NCI-H1105 treated with DMSO at 0.1 percent for 48 hours (cell line): ENCODE results near the gene THAP8.
"Not testable (repeated sequence)": the region's sequence is repeated elsewhere in the genome, so short reads cannot be mapped to it uniquely, and the experiment has no call there.

Experiments
- DNase-seq: peaks from one replicate; lab custom pipeline; 2025; lab: John Stamatoyannopoulos, UW

The THAP8 gene

GRCh38 chr19:36068810-36069499 is 14.9 kb upstream of the THAP8 start:
- DNase-seq = not testable (repeated sequence)

- no peak for DNase-seq
Observed at GRCh38 chr19:36067681-36068080, 13.6 kb upstream of the THAP8 start.

DNA sequence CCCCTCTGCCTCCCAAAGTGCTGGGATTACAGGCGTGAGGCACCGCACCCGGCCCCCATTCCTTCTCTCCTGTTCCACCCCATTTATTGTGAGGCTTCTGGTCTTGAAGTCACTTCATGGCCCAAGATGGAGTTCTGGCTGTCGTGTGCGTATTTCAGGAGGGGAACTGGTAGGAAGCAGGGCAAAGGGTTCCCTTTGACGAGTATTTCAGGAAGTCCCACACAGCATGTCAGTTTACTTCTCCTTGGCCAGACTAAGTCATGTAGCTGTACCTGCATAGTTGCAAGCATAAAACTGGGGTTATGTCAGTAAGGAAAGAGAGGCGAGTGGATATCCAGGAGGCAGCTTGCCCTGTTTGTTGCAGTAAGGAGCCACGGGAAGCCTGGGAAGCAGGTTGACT is 10.7 kb upstream of the THAP8 start:
- DNase-seq = no peak

GRCh38 chr19:36061367-36061766 is 7.3 kb upstream of the THAP8 start:
- DNase-seq = no peak

DNA sequence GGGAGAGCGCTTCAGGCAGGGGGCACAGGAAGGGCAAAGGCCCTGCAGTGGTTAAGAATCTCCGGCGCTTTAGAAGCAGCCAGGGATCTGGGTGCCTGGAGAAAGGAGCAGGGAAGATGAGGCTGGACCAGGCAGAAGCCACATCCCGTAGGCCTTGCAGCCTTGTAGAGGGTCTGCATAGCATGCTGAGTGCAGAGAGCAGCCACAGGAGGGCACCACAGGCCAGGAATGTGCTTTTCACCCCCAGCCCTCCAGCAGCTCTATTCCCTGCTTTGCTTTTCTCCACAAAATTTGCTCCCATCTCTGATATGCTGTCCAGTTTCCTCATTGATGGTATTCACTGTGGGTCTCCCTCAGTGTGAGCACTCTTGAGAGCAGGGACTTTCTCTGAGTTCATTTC is 6.3 kb upstream of the THAP8 start:
- DNase-seq = peak; percentile 2

GRCh38 chr19:36059180-36059910 is 5.3 kb upstream of the THAP8 start:
- no peak for DNase-seq

DNA sequence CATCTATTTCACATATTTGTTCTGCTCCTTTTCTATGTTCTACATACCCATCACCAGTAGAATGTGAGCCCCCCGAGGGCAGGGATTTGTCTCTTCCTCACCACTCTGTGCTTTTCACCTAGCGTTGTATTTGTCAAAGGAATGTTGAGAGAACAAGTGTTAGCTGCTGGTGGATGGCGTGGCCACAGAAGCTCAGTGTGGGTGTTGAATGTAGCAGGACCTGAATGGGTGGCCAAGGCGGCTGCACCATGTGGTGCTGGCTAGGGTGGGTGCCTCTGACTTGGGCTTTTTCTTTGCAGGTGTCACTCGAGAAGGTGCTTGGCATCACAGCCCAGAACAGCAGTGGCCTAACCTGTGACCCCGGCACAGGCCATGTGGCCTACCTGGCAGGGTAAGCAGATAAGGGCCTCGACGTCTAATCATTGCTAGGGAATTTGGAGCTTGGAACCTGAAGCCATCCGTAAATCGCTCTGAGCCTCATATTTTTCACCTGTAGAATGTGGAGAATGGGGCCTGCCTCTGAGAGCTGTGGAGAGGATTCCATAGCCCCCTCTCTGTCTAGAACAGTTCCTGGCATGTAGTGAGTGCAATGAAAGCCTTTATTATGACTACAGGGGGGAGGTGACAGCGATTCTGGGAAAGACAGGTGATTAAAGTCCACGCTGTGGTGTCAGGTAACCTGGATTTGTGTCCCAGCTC is 4.5 kb upstream of the THAP8 start:
- DNase-seq = no peak

GRCh38 chr19:36054733-36055686 is 925 bp upstream of the THAP8 start, which contains the start of gene WDR62:
Gene WDR62 (plus strand): TSS chr19:36054897. CDS start chr19:36054972, 75 bp downstream.
- DNase-seq = peak; percentile 95

DNA sequence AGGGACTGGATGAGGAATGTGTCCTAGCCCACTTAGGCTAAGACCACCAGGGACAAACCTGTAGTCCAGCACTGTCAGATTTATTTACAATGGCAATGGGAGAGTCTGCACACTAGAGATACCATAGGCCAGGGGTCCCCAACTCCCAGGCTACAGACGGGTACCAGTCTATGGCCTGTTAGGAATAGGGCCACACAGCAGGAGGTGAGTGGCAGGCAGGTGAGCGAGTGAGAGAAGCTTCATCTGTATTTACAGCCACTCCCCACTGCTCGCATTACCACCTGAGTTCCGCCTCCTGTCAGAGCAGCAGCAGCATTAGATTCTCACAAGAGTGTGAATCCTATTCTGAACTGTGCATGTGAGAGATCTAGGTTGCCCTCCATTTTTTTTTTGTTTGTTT is 2.4 kb downstream of the THAP8 start:
- DNase-seq = no peak

GRCh38 chr19:36051236-36051635 is 2.8 kb downstream of the THAP8 start:
- DNase-seq = no peak

DNA sequence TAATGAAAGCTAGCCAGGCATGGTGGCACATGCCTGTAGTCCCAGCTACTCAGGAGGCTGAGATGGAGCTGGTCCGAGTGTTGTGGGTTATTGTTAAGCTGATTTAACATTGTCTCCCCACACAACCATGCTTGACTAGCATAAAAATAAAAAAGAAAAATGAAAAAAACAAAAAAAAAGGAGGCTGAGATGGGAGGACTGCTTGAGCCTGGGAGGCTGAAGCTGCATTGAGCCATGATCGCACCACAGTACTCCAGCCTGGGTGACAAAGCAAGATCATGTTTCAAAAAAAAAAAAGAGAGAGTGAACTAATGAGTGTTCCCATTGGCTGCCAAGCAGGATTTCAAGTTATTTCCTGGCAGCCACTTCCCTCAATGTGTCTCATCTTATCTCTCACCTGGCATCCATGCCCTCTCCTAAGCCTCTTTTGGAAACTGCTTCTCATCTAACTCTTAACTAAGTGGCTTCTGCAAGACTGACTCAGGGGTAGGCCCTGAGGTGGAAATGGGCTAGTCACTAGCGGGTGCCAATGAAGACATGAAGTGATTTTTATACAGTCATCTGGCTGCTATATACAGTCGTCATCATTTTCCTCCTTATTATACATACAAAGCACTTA is 4.9 kb downstream of the THAP8 start:
- DNase-seq = peak; percentile 24

DNA sequence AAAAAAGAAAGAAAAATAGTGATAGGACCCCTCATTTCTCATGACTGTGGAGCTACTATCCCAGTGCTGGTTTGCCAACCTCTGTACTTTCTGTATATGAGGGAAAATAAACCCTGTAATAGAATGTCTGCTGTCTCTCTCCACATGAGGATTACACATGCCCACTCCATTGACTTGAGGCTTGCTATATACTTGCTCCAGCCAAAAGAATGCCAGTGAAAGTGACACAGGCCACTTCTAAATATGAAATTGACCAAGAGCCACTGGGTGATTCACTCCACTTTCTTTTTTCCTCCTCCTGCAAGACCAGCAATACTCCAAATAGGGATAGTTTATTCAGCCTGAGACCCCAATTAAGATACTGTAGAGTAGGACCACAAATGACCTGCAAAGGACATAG is 6.2 kb downstream of the THAP8 start:
- DNase-seq = no peak

DNA sequence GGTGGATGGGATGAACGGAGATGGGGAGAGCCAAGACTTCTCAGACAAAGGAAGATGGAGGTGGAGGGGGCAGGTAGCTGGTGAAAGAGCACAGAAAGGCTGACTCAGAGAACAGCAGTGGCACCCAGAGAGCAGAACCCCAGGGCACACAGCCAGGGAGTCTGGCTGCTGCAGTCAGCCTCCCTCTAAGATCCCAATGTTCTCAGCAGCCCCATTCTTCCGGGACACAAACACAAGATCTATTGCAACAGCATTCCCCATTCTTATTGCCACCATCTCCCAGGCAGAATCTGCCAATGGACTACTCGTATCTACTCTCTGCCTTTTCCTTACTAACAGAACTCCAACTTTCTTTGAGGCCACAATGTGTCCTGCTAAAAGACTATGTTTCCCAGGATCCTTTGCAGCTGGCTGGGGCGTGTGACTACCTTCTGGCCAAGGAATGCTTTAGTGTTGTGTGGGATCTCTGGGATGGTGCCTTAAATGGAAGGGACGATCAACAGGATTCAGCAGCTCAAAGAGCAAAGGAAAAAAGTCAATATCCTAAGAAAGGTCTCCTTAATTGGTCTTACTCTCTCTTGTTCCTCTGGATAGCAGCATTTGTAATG is 7.5 kb downstream of the THAP8 start:
- no peak for DNase-seq

DNA sequence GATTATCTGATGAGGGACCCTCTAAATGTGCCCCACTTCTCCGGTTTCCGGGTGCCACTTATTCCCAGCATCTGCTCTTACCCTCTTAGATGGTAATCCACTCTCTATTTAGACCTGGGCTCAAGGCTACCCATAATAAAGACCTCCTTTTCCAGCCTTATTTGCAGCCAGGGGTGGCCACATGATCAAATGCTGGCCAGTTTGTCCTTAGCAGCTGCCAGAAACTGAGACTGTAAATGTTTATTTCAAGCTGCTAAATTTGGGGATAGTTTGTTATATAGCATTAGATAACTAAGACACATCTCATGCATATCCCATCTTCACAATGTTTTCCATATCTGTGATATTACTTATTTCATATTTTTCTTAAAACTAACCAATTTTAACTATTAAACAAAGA is 10.1 kb downstream of the THAP8 start:
- no peak for DNase-seq

- DNase-seq = no peak
Observed at GRCh38 chr19:36041831-36042230, 12.3 kb downstream of the THAP8 start.

GRCh38 chr19:36041092-36041491 is 13.0 kb downstream of the THAP8 start:
- not testable (repeated sequence) for DNase-seq

DNA sequence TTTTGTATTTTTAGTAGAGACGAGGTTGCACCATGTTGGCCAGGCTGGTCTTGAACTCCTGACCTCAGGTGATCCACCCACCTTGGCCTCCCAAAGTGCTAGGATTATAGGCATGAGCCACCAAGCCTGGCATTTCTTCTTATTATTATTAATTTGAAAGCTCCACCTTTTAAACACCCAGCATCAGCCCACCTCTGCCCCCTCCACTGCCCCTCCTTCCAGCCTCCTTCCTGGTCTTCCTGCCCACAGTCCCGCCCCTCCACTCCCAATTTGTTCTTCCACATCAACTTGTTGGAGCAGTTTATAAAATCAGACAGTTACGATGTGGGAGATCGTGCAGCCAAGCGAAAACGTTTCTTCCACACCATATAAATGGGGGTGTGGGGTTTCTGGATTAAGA is 13.6 kb downstream of the THAP8 start:
- no peak for DNase-seq

GRCh38 chr19:36032251-36033104 is 21.6 kb downstream of the THAP8 start, which contains the start of gene CLIP3:
Gene CLIP3 (minus strand): TSS chr19:36032873. CDS start chr19:36032357, 516 bp downstream.
- DNase-seq = peak; percentile 69

- DNase-seq = no peak
Observed at GRCh38 chr19:36031308-36031707, 22.8 kb downstream of the THAP8 start.
